ENCODE results near the gene TENT5C.

DNA sequence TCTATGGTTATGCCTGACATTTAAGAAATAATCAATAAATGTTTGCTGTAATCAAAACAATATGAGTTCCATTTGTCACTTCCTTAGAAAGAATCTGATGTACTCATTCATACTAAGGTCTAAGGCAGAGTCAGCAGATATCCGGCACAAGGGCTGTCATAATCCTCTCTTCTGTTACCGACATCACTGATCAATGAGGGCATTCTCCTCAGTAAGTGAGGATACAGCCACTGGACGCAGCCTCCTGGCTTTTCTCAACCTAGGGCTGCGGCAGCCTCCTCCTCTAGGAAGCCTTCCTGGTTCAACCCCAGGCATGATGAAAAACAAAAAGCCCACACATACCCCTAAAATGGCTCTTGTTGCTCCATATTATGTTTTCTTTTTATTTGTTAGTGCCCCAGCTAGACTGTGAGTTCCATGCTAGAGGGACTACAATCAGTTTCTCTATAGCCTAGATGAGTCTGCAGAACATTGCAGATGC lies 40.7 kb upstream of the TENT5C start:
- TF ChIP-seq SUZ12 (IDR thresholded peaks at IDR 0.05; ENCODE audit: extremely low read depth, insufficient read depth, insufficient read length): no peak
- no peak for TF ChIP-seq YY1 (IDR thresholded peaks at IDR 0.05; ENCODE audit: insufficient read depth, insufficient read length)

Data from NT2/D1 (cell line).